K562 (cell line): ENCODE measurements around the gene OGDH. TPM values are rescaled to one million over a fixed set of nuclear protein-coding genes. Genes with fewer than 3 reads are reported as not detected.

Experiments
- DACH1 ChIP-seq: fragments of 450-650 bp; IDR thresholded peaks from 2 replicates; pipeline ENCODE4 v1.6.1; 2018; ENCODE audit not compliant: partially characterized antibody
- GTF2E2 ChIP-seq: fragments of 200-800 bp; sonication (Bioruptor generic); IDR thresholded peaks from 2 replicates; pipeline ENCODE4 v1.6.1; 2016; ENCODE audit warnings: missing genetic modification characterization, missing compliant biosample characterization
- HNRNPL ChIP-seq: fragments of 200-400 bp; formaldehyde crosslinking; IDR thresholded peaks from 2 replicates; pipeline ENCODE4 v1.6.1; 2017; ENCODE audit warnings: low read depth, mild to moderate bottlenecking, low read length
- MYBL2 ChIP-seq, 2 experiments: fragments of 450-650 bp in 1 of 2; sonication (generic) in 1 of 2; formaldehyde crosslinking in 1 of 2; IDR thresholded peaks; 2 replicates each; pipeline versions ENCODE4 v1.6.1 to v1.8.1; 2017 to 2022; ENCODE audit warnings: borderline replicate concordance in 1 of 2, inconsistent platforms in 1 of 2, low read depth in 1 of 2, mild to moderate bottlenecking in 1 of 2, missing genetic modification reagents in 1 of 2, moderate library complexity in 1 of 2
- NRF1 ChIP-seq, 2 experiments: fragments of 450-650 bp; IDR thresholded peaks in 1 of 2; conservative IDR thresholded peaks in 1 of 2; 2 replicates each; pipeline ENCODE4 v1.6.1; 2014; ENCODE audit warnings: mild to moderate bottlenecking in 2 of 2
- PHB ChIP-seq: fragments of 250-450 bp; sonication (Bioruptor Pico); IDR thresholded peaks from 2 replicates; pipeline ENCODE4 v1.5.0; 2021
- PHF20 ChIP-seq: fragments of 450-650 bp; IDR thresholded peaks from 2 replicates; pipeline ENCODE4 v1.6.1; 2018; ENCODE audit not compliant: partially characterized antibody
- SIN3B ChIP-seq: fragments of 450-650 bp; IDR thresholded peaks from 2 replicates; pipeline ENCODE4 v1.6.1; 2017; ENCODE audit warnings: low read depth, mild to moderate bottlenecking, moderate library complexity
- TEAD1 ChIP-seq, 2 experiments: fragments of 450-650 bp in 1 of 2; sonication (generic) in 1 of 2; formaldehyde crosslinking; IDR thresholded peaks; 2 replicates each; pipeline versions ENCODE4 v1.4.0 to v1.8.0; 2020 to 2022; ENCODE audit warnings: mild to moderate bottlenecking in 2 of 2, missing genetic modification reagents in 1 of 2
- XRCC4 ChIP-seq: IDR thresholded peaks from one replicate; pipeline ENCODE4 v1.6.1; 2011; ENCODE audit not compliant: insufficient read depth, insufficient read length; ENCODE audit errors: extremely low read depth
- ZNF124 ChIP-seq: sonication (generic); formaldehyde crosslinking; IDR thresholded peaks from 2 replicates; pipeline ENCODE4 v1.8.1; 2022; ENCODE audit warnings: missing genetic modification reagents
- ZNF347 ChIP-seq: fragments of 450-650 bp; formaldehyde crosslinking; IDR thresholded peaks from 2 replicates; pipeline ENCODE4 v1.4.0; 2020; ENCODE audit warnings: low read depth, mild to moderate bottlenecking, moderate library complexity
- ZNF830 ChIP-seq: fragments of 250-450 bp; sonication (Bioruptor Pico); IDR thresholded peaks from 2 replicates; pipeline ENCODE4 v1.5.0; 2021; ENCODE audit warnings: mild to moderate bottlenecking
- polyA plus RNA-seq, 8 experiments: library from polyadenylated mRNA; depleted of rRNA in 4 of 8; stranded (reverse) in 5 of 8; unstranded in 3 of 8; fragments of >200 nt; fragmentation: Nextera tagmentation in 2 of 8; fragmentation: Illumina TruSeq in 1 of 8; extraction: Ambion mirVana in 2 of 8; extraction: Trizol in 1 of 8; gene quantifications; 2 replicates each; pipeline versions ENCODE4 v1.2.1 to v1.2.3, GENCODE V29; 2011 to 2014; ENCODE audit warnings: inconsistent platforms in 1 of 8, missing spikeins in 1 of 8
- total RNA-seq, 7 experiments: library from RNA; depleted of rRNA in 6 of 7; stranded (reverse); fragments of >200 nt in 6 of 7; fragmentation: Illumina TruSeq in 2 of 7; extraction: Trizol in 2 of 7; gene quantifications; 2 replicates each; pipeline versions ENCODE4 v1.2.1 to v1.2.3, GENCODE V29; 2011 to 2021; ENCODE audit warnings: low replicate concordance in 1 of 7
- TF ChIP-seq, protein P1 (sequence below): fragments of 450-650 bp; IDR thresholded peaks from 2 replicates; pipeline ENCODE4 v1.6.1; 2016; ENCODE audit warnings: low read depth, mild to moderate bottlenecking, moderate library complexity
- TF ChIP-seq, protein P2 (sequence below): sonication (generic); formaldehyde crosslinking; IDR thresholded peaks from 2 replicates; pipeline ENCODE4 v1.8.0; 2022; ENCODE audit warnings: mild to moderate bottlenecking, missing genetic modification reagents
- TF ChIP-seq, protein P3 (sequence below): fragments of 250-450 bp; sonication (Bioruptor Pico); IDR thresholded peaks from 2 replicates; pipeline ENCODE4 v1.5.0; 2022; ENCODE audit warnings: mild to moderate bottlenecking
- TF ChIP-seq, protein P4 (sequence below): fragments of 250-450 bp; sonication (Bioruptor Pico); IDR thresholded peaks from 2 replicates; pipeline ENCODE4 v1.9.0; 2021; ENCODE audit warnings: mild to moderate bottlenecking

Gene OGDH
- total and polyA plus RNA-seq, 9 of the 15 experiments (the other 6 are each of a cell fraction or from before 2014, with no cell fraction given), result 3.1 to 80.3 (median 23.5) TPM

DNA sequence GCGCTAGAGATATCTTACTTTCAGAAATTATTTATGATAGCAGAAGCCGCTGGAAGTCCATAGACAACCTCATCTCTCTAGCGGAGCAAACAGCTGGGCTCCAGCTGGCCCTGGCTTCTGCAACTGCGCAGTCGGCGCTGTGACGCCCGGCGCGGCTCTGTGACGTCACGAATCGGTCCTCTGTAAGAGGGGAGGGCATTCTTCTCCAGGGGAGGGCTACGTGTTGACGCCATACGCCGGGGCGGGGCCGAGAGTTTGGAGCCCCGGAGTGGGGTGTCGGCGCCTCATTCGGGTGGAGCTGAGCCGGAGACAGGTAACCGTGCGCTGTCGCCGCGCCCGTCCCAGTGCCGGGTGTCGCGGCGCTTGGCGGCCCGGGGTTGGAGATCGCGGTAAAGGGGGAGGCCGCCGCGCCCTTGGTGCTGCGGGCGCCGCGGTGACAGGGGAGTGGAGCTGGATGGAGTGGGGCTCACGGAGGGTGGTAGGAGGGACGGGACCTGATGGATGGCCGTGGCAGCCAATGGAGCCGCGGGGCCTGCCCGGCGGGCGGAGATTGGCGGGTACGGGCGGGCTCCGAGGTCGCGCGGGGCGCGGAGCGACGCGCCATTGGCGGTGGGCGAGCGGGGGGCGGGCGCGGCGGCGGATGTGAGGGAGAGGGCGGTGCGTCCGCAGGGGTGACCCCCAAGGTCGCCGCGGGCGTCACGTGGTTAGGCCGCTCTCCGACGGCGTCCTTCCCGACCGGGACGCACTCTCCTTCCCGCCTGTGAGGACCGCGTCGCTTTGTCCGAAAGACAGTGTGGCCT is at the start of gene OGDH (continued):
- TF ChIP-seq ZNF830 (no peak), MYBL2 (IDR thresholded peaks at IDR 0.05; ENCODE audit: low read depth) (no peak), MYBL2 (CRISPR knock-in tag; IDR thresholded peaks at IDR 0.05; ENCODE audit: borderline replicate concordance) (no peak), PHB (CRISPR knock-in tag) (peak; percentile 54; the same call in 1 of the 2 replicates), TEAD1 (CRISPR knock-in tag; IDR thresholded peaks at IDR 0.05) (peak; percentile 22 to 62; a peak in 2 of 4 replicates), GTF2E2 (tag) (no peak; the same call in 1 of the 2 replicates), PHF20 (peak; percentile 73), DACH1 (peak; percentile 100), XRCC4 (no peak), NRF1 (conservative IDR thresholded peaks at IDR 0.05 in 1 of 2, IDR thresholded peaks at IDR 0.05 in 1 of 2) (peak; percentile 88 to 90), SIN3B (peak; percentile 51), ZNF124 (CRISPR knock-in tag) (no peak), ZNF347 (CRISPR knock-in tag) (no peak), HNRNPL (peak; percentile 43; the same call in 1 of the 2 replicates)
- TF ChIP-seq, protein P1, sequence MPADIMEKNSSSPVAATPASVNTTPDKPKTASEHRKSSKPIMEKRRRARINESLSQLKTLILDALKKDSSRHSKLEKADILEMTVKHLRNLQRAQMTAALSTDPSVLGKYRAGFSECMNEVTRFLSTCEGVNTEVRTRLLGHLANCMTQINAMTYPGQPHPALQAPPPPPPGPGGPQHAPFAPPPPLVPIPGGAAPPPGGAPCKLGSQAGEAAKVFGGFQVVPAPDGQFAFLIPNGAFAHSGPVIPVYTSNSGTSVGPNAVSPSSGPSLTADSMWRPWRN, result no peak
- TF ChIP-seq, protein P2, sequence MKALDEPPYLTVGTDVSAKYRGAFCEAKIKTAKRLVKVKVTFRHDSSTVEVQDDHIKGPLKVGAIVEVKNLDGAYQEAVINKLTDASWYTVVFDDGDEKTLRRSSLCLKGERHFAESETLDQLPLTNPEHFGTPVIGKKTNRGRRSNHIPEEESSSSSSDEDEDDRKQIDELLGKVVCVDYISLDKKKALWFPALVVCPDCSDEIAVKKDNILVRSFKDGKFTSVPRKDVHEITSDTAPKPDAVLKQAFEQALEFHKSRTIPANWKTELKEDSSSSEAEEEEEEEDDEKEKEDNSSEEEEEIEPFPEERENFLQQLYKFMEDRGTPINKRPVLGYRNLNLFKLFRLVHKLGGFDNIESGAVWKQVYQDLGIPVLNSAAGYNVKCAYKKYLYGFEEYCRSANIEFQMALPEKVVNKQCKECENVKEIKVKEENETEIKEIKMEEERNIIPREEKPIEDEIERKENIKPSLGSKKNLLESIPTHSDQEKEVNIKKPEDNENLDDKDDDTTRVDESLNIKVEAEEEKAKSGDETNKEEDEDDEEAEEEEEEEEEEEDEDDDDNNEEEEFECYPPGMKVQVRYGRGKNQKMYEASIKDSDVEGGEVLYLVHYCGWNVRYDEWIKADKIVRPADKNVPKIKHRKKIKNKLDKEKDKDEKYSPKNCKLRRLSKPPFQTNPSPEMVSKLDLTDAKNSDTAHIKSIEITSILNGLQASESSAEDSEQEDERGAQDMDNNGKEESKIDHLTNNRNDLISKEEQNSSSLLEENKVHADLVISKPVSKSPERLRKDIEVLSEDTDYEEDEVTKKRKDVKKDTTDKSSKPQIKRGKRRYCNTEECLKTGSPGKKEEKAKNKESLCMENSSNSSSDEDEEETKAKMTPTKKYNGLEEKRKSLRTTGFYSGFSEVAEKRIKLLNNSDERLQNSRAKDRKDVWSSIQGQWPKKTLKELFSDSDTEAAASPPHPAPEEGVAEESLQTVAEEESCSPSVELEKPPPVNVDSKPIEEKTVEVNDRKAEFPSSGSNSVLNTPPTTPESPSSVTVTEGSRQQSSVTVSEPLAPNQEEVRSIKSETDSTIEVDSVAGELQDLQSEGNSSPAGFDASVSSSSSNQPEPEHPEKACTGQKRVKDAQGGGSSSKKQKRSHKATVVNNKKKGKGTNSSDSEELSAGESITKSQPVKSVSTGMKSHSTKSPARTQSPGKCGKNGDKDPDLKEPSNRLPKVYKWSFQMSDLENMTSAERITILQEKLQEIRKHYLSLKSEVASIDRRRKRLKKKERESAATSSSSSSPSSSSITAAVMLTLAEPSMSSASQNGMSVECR, result peak; percentile 99
- TF ChIP-seq, protein P3, sequence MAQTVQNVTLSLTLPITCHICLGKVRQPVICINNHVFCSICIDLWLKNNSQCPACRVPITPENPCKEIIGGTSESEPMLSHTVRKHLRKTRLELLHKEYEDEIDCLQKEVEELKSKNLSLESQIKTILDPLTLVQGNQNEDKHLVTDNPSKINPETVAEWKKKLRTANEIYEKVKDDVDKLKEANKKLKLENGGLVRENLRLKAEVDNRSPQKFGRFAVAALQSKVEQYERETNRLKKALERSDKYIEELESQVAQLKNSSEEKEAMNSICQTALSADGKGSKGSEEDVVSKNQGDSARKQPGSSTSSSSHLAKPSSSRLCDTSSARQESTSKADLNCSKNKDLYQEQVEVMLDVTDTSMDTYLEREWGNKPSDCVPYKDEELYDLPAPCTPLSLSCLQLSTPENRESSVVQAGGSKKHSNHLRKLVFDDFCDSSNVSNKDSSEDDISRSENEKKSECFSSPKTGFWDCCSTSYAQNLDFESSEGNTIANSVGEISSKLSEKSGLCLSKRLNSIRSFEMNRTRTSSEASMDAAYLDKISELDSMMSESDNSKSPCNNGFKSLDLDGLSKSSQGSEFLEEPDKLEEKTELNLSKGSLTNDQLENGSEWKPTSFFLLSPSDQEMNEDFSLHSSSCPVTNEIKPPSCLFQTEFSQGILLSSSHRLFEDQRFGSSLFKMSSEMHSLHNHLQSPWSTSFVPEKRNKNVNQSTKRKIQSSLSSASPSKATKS (CRISPR knock-in tag), result no peak
- TF ChIP-seq, protein P4, sequence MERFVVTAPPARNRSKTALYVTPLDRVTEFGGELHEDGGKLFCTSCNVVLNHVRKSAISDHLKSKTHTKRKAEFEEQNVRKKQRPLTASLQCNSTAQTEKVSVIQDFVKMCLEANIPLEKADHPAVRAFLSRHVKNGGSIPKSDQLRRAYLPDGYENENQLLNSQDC, result no peak
